H9 (cell line): ENCODE results near the gene ACP1. TPM values are rescaled to one million over a fixed set of nuclear protein-coding genes. Genes with fewer than 3 reads are reported as not detected.

ENCODE experiments used
- DNase-seq: peaks from one replicate; pipeline ENCODE4 v3.0.0-alpha.2; 2017
- H2AFZ ChIP-seq: one replicate; pipeline ENCODE4 v1.6.1; 2013; ENCODE audit warnings: mild to moderate bottlenecking, low read length, control low read depth, moderate library complexity
- H2AK5ac ChIP-seq: 2 replicates; pipeline ENCODE4 v1.6.1; 2013; ENCODE audit warnings: low read length, control low read depth, mixed read lengths; ENCODE audit not compliant: insufficient read length
- H2BK120ac ChIP-seq: one replicate; pipeline ENCODE4 v1.6.1; 2013; ENCODE audit warnings: low read depth, mild to moderate bottlenecking, low read length, control low read depth, inconsistent platforms; ENCODE audit not compliant: poor library complexity, severe bottlenecking
- H2BK12ac ChIP-seq: 2 replicates; pipeline ENCODE4 v1.6.1; 2013; ENCODE audit warnings: low read length, control low read depth, mixed read lengths, low read depth; ENCODE audit not compliant: insufficient read length
- H2BK15ac ChIP-seq: 2 replicates; pipeline ENCODE4 v1.6.1; 2013; ENCODE audit warnings: low read depth, low read length, control low read depth
- H2BK20ac ChIP-seq: one replicate; pipeline ENCODE4 v1.6.1; 2013; ENCODE audit warnings: low read depth, mild to moderate bottlenecking, low read length, control low read depth, inconsistent platforms; ENCODE audit not compliant: poor library complexity, severe bottlenecking
- H2BK5ac ChIP-seq: 2 replicates; pipeline ENCODE4 v1.6.1; 2013; ENCODE audit warnings: low read length, control low read depth, mixed read lengths; ENCODE audit not compliant: insufficient read length
- H3K14ac ChIP-seq: 2 replicates; pipeline ENCODE4 v1.6.1; 2013; ENCODE audit warnings: low read length, control low read depth; ENCODE audit not compliant: insufficient read depth
- H3K18ac ChIP-seq: 2 replicates; pipeline ENCODE4 v1.6.1; 2013; ENCODE audit warnings: low read depth, mild to moderate bottlenecking, mixed read lengths, low read length, control low read depth; ENCODE audit not compliant: insufficient read length
- H3K23ac ChIP-seq: 2 replicates; pipeline ENCODE4 v1.6.1; 2013; ENCODE audit warnings: low read length, control low read depth, mixed read lengths, low read depth; ENCODE audit not compliant: insufficient read length
- H3K23me2 ChIP-seq: 2 replicates; pipeline ENCODE4 v1.6.1; 2013; ENCODE audit warnings: low read depth, mild to moderate bottlenecking, mixed read lengths, low read length, control low read depth; ENCODE audit not compliant: insufficient read length, poor library complexity, severe bottlenecking
- H3K27ac ChIP-seq: 2 replicates; pipeline ENCODE4 v1.5.1; 2013; ENCODE audit warnings: low read length, control low read depth, mixed read lengths, low read depth; ENCODE audit not compliant: insufficient read length
- H3K27me3 ChIP-seq: 2 replicates; pipeline ENCODE4 v1.6.1; 2013; ENCODE audit warnings: low read length, control low read depth, inconsistent platforms; ENCODE audit not compliant: insufficient read depth
- H3K4ac ChIP-seq: 2 replicates; pipeline ENCODE4 v1.6.1; 2013; ENCODE audit warnings: low read depth, mild to moderate bottlenecking, control low read depth, inconsistent platforms, low read length, moderate library complexity
- H3K4me1 ChIP-seq: 2 replicates; pipeline ENCODE4 v1.6.1; 2013; ENCODE audit warnings: low read length, control low read depth, inconsistent platforms; ENCODE audit not compliant: insufficient read depth
- H3K4me2 ChIP-seq: 2 replicates; pipeline ENCODE4 v1.6.1; 2013; ENCODE audit warnings: low read length, control low read depth, mixed read lengths; ENCODE audit not compliant: insufficient read length, insufficient read depth
- H3K56ac ChIP-seq: 2 replicates; pipeline ENCODE4 v1.6.1; 2013; ENCODE audit warnings: low read depth, mild to moderate bottlenecking, mixed read lengths, low read length, control low read depth; ENCODE audit not compliant: insufficient read length
- H3K79me1 ChIP-seq: 2 replicates; pipeline ENCODE4 v1.6.1; 2013; ENCODE audit warnings: low read depth, mild to moderate bottlenecking, moderate library complexity, low read length, control low read depth, inconsistent platforms; ENCODE audit not compliant: insufficient read depth, poor library complexity, severe bottlenecking
- H3K79me2 ChIP-seq: 2 replicates; pipeline ENCODE4 v1.6.1; 2013; ENCODE audit warnings: low read length, control low read depth, inconsistent platforms; ENCODE audit not compliant: insufficient read depth
- H3K9ac ChIP-seq: 2 replicates; pipeline ENCODE4 v1.6.1; 2013; ENCODE audit warnings: low read length, control low read depth, mixed read lengths; ENCODE audit not compliant: insufficient read length; ENCODE audit errors: extremely low read depth
- H3K9me3 ChIP-seq: one replicate; pipeline ENCODE4 v1.6.1; 2013; ENCODE audit warnings: low read depth, low read length, inconsistent platforms; ENCODE audit not compliant: control insufficient read depth
- H3T11ph ChIP-seq: one replicate; pipeline ENCODE4 v1.6.1; 2013; ENCODE audit warnings: mild to moderate bottlenecking, low read length, control low read depth, inconsistent platforms
- H4K20me1 ChIP-seq: one replicate; pipeline ENCODE4 v1.6.1; 2013; ENCODE audit not compliant: control insufficient read depth, insufficient read length, insufficient read depth
- H4K5ac ChIP-seq: 2 replicates; pipeline ENCODE4 v1.6.1; 2013; ENCODE audit warnings: low read depth, mild to moderate bottlenecking, mixed read lengths, low read length, control low read depth; ENCODE audit not compliant: insufficient read length
- H4K8ac ChIP-seq: replicated peaks from 2 replicates; pipeline ENCODE4 v1.6.1; 2013; ENCODE audit warnings: low read length, control low read depth, mixed read lengths, low read depth; ENCODE audit not compliant: insufficient read length
- H4K91ac ChIP-seq: 2 replicates; pipeline ENCODE4 v1.6.1; 2013; ENCODE audit warnings: low read depth, mild to moderate bottlenecking, moderate library complexity, mixed read lengths, low read length, control low read depth; ENCODE audit not compliant: insufficient read length
- H3K27ac Mint-ChIP-seq, 3 experiments: 2 replicates in 2 of 3; 3 replicates in 1 of 3; pipeline ENCODE4 v1.8.0; 2020 to 2021; ENCODE audit warnings: mixed read lengths in 3 of 3, mild to moderate bottlenecking in 1 of 3, moderate library complexity in 1 of 3
- H3K27me3 Mint-ChIP-seq: 2 replicates; pipeline ENCODE4 v1.8.0; 2021; ENCODE audit warnings: low read depth, mild to moderate bottlenecking, moderate library complexity, mixed read lengths
- H3K36me3 Mint-ChIP-seq, 3 experiments: 2 replicates in 2 of 3; 3 replicates in 1 of 3; pipeline ENCODE4 v1.8.0; 2020 to 2021; ENCODE audit warnings: low read depth in 3 of 3, mixed read lengths in 3 of 3; ENCODE audit not compliant: insufficient read depth in 1 of 3
- H3K4me1 Mint-ChIP-seq, 2 experiments: 2 replicates each; pipeline ENCODE4 v1.8.0; 2020; ENCODE audit warnings: mixed read lengths in 2 of 2
- H3K4me3 Mint-ChIP-seq, 2 experiments: 2 replicates in 1 of 2; 3 replicates in 1 of 2; pipeline ENCODE4 v1.8.0; 2020 to 2021; ENCODE audit warnings: mild to moderate bottlenecking in 2 of 2, mixed read lengths in 2 of 2, moderate library complexity in 1 of 2
- H3K9me3 Mint-ChIP-seq, 2 experiments: 2 replicates in 1 of 2; 3 replicates in 1 of 2; pipeline ENCODE4 v1.8.0; 2020; ENCODE audit warnings: mild to moderate bottlenecking in 2 of 2, mixed read lengths in 2 of 2, moderate library complexity in 1 of 2
- WGBS: extraction: QIAGEN DNeasy Blood & Tissue Kit; methylation state at CpG from one replicate; pipeline ENCODE4 v1.1.7; 2013; ENCODE audit warnings: missing lambda C conversion rate, low lambda C conversion rate, mixed read lengths; ENCODE audit not compliant: insufficient read length; ENCODE audit errors: extremely low coverage; 5-methylcytosine and 5-hydroxymethylcytosine counted together
- total RNA-seq: library from RNA; stranded (reverse); gene quantifications from 2 replicates; pipeline ENCODE4 v1.2.1, GENCODE V29; 2021
- TF ChIP-seq, protein P1 (sequence below): fragments of 200-600 bp; sonication (generic); conservative IDR thresholded peaks from 3 replicates; pipeline ENCODE4 v1.8.0; 2021; ENCODE audit warnings: antibody characterized with exemption, mild to moderate bottlenecking

ACP1 gene
- total RNA-seq, 1 experiment from 2014 or later: 143 TPM

DNA sequence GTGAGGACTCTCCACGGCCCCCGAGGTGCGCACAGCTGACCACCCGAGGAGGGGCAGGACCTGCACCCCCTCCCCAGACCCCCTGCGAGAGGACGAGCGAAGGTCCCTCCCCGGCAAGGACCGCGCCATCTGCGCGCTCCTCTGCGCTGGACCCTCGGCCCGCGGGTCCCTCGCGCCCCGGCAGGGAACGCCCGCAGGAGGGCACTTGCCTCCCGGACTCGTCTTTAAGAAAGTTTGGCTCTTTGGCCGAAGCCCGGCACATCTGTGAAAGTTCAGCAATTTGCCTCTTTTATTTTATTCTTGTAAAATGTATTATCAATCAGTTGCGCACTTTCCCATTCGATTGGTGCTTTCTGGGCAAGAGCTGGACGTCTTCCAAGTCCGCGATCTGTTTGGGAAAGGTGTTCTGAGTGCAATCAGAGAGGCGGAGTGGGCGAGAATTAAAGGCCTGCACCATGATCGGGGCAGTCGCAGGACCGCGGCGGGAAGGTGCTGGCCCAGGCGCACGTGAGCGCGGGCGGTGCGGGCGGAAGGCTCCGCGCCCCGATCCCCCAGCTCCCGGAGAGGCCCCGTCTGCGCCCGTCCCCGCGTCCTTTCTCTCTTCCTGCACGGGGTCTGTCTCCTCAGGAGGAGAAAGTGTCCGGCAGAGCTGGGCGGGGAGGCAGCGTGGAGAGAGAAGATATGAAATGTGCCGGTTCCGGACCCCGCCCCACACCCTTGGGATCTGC is 24.8 kb downstream of the ACP1 start:
- no peak overlapping the region for H4K5ac ChIP-seq
- H3K36me3 Mint-ChIP-seq: no peaks in the 10 kb centered on the region; a peak in 1 of 7 replicates
- no peak overlapping the region for H4K91ac ChIP-seq
- H3K4me1 ChIP-seq: peaks cover 11% of the 10 kb centered on the region
- no peaks in the 10 kb centered on the region for H3K9me3 Mint-ChIP-seq
- DNase-seq: peak; percentile 58
- H4K8ac ChIP-seq: no peak overlapping the region
- peaks cover 25 to 28% of the 10 kb centered on the region in 2 experiments for H3K4me1 Mint-ChIP-seq
- no peak overlapping the region for H2BK20ac ChIP-seq
- H2BK15ac ChIP-seq: no peak overlapping the region
- no peaks in the 10 kb centered on the region for H3K79me2 ChIP-seq
- peaks cover 73% of the 10 kb centered on the region for H3K27me3 Mint-ChIP-seq
- H3K27me3 ChIP-seq: peaks cover 8% of the 10 kb centered on the region; the same call in 1 of the 2 replicates
- H3K27ac ChIP-seq: no peak overlapping the region
- H3K9ac ChIP-seq: no peak overlapping the region
- TF ChIP-seq, protein P1, sequence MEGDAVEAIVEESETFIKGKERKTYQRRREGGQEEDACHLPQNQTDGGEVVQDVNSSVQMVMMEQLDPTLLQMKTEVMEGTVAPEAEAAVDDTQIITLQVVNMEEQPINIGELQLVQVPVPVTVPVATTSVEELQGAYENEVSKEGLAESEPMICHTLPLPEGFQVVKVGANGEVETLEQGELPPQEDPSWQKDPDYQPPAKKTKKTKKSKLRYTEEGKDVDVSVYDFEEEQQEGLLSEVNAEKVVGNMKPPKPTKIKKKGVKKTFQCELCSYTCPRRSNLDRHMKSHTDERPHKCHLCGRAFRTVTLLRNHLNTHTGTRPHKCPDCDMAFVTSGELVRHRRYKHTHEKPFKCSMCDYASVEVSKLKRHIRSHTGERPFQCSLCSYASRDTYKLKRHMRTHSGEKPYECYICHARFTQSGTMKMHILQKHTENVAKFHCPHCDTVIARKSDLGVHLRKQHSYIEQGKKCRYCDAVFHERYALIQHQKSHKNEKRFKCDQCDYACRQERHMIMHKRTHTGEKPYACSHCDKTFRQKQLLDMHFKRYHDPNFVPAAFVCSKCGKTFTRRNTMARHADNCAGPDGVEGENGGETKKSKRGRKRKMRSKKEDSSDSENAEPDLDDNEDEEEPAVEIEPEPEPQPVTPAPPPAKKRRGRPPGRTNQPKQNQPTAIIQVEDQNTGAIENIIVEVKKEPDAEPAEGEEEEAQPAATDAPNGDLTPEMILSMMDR: no peak
- H3K27ac Mint-ChIP-seq: no peak overlapping the region; a peak in 1 of 7 replicates
- no peak overlapping the region for H3T11ph ChIP-seq
- no peak overlapping the region for H3K23ac ChIP-seq
- H3K23me2 ChIP-seq: peaks cover 18% of the 10 kb centered on the region
- no peak overlapping the region for H2AK5ac ChIP-seq
- no peak overlapping the region for H3K18ac ChIP-seq
- H3K9me3 ChIP-seq: no peaks in the 10 kb centered on the region
- peak overlapping the region; percentile 35 for H2AFZ ChIP-seq
- H3K4me3 Mint-ChIP-seq: peak overlapping the region; percentile 57 to 84
- no peak overlapping the region for H2BK120ac ChIP-seq
- H4K20me1 ChIP-seq: no peaks in the 10 kb centered on the region
- no peak overlapping the region for H3K14ac ChIP-seq
- H3K4me2 ChIP-seq: peak overlapping the region; percentile 76
- no peaks in the 10 kb centered on the region for H3K79me1 ChIP-seq
- no peak overlapping the region for H3K4ac ChIP-seq
- no peak overlapping the region for H2BK5ac ChIP-seq
- no CpG with 5 or more reads among the region's 60 CpGs for WGBS
- H3K56ac ChIP-seq: no peak overlapping the region
- no peak overlapping the region for H2BK12ac ChIP-seq
